Measurements from ENCODE around the gene DHRS2. TPM values are rescaled to one million over a fixed set of nuclear protein-coding genes. Genes with fewer than 3 reads are reported as not detected.

DHRS2 gene
- total and polyA plus RNA-seq, 2 of the 13 experiments (the other 11 are each of a cell fraction or from before 2014, with no cell fraction given): 1,621 to 3,021 TPM

DNA sequence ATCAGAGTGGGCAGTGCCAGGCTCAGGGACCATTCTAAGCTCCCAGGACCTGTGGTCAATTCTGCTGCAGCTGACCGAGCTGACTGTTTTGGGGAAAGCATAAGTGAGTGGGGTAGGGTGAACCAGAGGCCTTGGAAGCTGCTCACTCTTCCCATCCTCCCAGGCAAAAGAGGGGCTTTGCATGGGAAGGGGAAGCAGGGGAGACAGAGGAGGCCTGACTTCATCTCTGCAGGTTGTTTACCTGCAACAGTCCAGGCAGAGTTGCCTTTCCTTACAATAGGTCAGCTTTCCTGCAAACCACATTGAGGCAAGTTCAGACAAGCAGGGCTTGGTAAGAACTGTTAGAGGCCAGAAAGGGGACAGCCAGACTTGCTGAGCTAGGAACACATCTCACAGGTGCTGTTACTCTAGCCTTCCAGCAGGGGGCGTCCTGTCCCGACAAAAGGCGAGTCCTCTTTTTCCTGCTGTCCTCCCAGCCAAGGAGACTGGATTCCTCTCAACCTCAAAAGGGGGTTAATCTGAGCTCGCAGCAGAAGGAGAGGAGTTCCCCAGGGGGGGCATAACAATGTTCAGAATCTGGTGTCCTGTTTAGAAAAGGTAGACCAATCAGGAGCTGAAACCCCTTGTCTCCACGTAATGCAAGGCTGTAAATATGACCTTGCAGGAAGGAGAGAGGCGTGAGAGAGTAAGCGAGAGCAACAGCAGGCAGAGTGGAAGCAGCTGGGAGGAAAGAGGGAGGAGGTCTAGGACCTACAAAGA lies 4.3 kb upstream of the DHRS2 start (continued):
- TF ChIP-seq ZNF619 (CRISPR knock-in tag; IDR thresholded peaks at IDR 0.05) (peak; percentile 77), TAF15 (IDR thresholded peaks at IDR 0.05; ENCODE audit: low read depth, low read length, poor library complexity, severe bottlenecking) (no peak), CCAR2 (optimal IDR thresholded peaks at IDR 0.05; ENCODE audit: low read depth, low read length) (peak; percentile 78), XRCC5 (optimal IDR thresholded peaks at IDR 0.05; ENCODE audit: low read length) (peak; percentile 99), GABPA (IDR thresholded peaks at IDR 0.05; ENCODE audit: low read depth, low read length) (no peak), GABPA (CRISPR knock-in tag; IDR thresholded peaks at IDR 0.05; ENCODE audit: low read depth) (no peak), STAG1 (CRISPR knock-in tag; IDR thresholded peaks at IDR 0.05) (no peak), RNF2 (conservative IDR thresholded peaks at IDR 0.05; ENCODE audit: low read depth) (no peak), KDM5A (IDR thresholded peaks at IDR 0.05; ENCODE audit: borderline replicate concordance, low read length) (peak; percentile 27; the same call in 1 of the 2 replicates)
- TF ChIP-seq, protein P1, sequence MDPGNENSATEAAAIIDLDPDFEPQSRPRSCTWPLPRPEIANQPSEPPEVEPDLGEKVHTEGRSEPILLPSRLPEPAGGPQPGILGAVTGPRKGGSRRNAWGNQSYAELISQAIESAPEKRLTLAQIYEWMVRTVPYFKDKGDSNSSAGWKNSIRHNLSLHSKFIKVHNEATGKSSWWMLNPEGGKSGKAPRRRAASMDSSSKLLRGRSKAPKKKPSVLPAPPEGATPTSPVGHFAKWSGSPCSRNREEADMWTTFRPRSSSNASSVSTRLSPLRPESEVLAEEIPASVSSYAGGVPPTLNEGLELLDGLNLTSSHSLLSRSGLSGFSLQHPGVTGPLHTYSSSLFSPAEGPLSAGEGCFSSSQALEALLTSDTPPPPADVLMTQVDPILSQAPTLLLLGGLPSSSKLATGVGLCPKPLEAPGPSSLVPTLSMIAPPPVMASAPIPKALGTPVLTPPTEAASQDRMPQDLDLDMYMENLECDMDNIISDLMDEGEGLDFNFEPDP (CRISPR knock-in tag; conservative IDR thresholded peaks at IDR 0.05): no peak
- TF ChIP-seq, protein P2, sequence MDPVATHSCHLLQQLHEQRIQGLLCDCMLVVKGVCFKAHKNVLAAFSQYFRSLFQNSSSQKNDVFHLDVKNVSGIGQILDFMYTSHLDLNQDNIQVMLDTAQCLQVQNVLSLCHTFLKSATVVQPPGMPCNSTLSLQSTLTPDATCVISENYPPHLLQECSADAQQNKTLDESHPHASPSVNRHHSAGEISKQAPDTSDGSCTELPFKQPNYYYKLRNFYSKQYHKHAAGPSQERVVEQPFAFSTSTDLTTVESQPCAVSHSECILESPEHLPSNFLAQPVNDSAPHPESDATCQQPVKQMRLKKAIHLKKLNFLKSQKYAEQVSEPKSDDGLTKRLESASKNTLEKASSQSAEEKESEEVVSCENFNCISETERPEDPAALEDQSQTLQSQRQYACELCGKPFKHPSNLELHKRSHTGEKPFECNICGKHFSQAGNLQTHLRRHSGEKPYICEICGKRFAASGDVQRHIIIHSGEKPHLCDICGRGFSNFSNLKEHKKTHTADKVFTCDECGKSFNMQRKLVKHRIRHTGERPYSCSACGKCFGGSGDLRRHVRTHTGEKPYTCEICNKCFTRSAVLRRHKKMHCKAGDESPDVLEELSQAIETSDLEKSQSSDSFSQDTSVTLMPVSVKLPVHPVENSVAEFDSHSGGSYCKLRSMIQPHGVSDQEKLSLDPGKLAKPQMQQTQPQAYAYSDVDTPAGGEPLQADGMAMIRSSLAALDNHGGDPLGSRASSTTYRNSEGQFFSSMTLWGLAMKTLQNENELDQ (CRISPR knock-in tag; IDR thresholded peaks at IDR 0.05; ENCODE audit: borderline replicate concordance): peak; percentile 16; the same call in 1 of the 2 replicates
- TF ChIP-seq, protein P3, sequence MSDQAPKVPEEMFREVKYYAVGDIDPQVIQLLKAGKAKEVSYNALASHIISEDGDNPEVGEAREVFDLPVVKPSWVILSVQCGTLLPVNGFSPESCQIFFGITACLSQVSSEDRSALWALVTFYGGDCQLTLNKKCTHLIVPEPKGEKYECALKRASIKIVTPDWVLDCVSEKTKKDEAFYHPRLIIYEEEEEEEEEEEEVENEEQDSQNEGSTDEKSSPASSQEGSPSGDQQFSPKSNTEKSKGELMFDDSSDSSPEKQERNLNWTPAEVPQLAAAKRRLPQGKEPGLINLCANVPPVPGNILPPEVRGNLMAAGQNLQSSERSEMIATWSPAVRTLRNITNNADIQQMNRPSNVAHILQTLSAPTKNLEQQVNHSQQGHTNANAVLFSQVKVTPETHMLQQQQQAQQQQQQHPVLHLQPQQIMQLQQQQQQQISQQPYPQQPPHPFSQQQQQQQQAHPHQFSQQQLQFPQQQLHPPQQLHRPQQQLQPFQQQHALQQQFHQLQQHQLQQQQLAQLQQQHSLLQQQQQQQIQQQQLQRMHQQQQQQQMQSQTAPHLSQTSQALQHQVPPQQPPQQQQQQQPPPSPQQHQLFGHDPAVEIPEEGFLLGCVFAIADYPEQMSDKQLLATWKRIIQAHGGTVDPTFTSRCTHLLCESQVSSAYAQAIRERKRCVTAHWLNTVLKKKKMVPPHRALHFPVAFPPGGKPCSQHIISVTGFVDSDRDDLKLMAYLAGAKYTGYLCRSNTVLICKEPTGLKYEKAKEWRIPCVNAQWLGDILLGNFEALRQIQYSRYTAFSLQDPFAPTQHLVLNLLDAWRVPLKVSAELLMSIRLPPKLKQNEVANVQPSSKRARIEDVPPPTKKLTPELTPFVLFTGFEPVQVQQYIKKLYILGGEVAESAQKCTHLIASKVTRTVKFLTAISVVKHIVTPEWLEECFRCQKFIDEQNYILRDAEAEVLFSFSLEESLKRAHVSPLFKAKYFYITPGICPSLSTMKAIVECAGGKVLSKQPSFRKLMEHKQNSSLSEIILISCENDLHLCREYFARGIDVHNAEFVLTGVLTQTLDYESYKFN (CRISPR knock-in tag; conservative IDR thresholded peaks at IDR 0.05): peak; percentile 69; the same call in 1 of the 2 replicates
- TF ChIP-seq, protein P4, sequence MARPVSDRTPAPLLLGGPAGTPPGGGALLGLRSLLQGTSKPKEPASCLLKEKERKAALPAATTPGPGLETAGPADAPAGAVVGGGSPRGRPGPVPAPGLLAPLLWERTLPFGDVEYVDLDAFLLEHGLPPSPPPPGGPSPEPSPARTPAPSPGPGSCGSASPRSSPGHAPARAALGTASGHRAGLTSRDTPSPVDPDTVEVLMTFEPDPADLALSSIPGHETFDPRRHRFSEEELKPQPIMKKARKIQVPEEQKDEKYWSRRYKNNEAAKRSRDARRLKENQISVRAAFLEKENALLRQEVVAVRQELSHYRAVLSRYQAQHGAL (CRISPR knock-in tag; IDR thresholded peaks at IDR 0.05; ENCODE audit: not compliant biosample characterization): no peak
- TF ChIP-seq, protein P5, sequence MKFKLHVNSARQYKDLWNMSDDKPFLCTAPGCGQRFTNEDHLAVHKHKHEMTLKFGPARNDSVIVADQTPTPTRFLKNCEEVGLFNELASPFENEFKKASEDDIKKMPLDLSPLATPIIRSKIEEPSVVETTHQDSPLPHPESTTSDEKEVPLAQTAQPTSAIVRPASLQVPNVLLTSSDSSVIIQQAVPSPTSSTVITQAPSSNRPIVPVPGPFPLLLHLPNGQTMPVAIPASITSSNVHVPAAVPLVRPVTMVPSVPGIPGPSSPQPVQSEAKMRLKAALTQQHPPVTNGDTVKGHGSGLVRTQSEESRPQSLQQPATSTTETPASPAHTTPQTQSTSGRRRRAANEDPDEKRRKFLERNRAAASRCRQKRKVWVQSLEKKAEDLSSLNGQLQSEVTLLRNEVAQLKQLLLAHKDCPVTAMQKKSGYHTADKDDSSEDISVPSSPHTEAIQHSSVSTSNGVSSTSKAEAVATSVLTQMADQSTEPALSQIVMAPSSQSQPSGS (CRISPR knock-in tag; IDR thresholded peaks at IDR 0.05): peak; percentile 78
- TF ChIP-seq, protein P6, sequence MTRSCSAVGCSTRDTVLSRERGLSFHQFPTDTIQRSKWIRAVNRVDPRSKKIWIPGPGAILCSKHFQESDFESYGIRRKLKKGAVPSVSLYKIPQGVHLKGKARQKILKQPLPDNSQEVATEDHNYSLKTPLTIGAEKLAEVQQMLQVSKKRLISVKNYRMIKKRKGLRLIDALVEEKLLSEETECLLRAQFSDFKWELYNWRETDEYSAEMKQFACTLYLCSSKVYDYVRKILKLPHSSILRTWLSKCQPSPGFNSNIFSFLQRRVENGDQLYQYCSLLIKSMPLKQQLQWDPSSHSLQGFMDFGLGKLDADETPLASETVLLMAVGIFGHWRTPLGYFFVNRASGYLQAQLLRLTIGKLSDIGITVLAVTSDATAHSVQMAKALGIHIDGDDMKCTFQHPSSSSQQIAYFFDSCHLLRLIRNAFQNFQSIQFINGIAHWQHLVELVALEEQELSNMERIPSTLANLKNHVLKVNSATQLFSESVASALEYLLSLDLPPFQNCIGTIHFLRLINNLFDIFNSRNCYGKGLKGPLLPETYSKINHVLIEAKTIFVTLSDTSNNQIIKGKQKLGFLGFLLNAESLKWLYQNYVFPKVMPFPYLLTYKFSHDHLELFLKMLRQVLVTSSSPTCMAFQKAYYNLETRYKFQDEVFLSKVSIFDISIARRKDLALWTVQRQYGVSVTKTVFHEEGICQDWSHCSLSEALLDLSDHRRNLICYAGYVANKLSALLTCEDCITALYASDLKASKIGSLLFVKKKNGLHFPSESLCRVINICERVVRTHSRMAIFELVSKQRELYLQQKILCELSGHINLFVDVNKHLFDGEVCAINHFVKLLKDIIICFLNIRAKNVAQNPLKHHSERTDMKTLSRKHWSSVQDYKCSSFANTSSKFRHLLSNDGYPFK (CRISPR knock-in tag; IDR thresholded peaks at IDR 0.05; ENCODE audit: borderline replicate concordance): peak; percentile 75; the same call in 1 of the 2 replicates

Measured in HepG2 (cell line).